EL (cell line): Measurements from ENCODE around the gene NTRK3.
"Not testable (repeated sequence)": the region's sequence is repeated elsewhere in the genome, so short reads cannot be mapped to it uniquely, and the experiment has no call there.

Source experiments
- DNase-seq: peaks from one replicate; pipeline ENCODE4 v3.0.0-alpha.2; 2016

The NTRK3 gene

DNA sequence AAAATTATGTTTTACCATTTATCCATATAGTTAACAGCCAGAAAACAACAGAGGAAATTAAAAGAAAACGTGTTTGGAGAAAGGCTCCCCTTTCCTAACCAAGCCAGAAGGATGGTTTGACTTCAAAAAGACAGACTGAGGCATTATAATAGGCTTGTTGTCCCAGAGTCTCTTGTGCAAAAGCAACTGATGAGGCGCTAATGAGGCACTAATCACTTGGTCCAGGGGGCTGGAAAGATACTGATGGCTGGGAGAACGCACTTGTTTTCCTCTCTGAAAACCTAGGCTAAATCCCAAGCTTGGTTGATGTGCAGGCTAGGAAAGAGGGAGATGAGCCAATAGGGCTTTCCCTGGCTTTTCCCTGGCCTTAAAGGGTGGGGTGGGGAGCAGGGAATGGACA lies 389.6 kb downstream of the NTRK3 start:
- no peak for DNase-seq

DNA sequence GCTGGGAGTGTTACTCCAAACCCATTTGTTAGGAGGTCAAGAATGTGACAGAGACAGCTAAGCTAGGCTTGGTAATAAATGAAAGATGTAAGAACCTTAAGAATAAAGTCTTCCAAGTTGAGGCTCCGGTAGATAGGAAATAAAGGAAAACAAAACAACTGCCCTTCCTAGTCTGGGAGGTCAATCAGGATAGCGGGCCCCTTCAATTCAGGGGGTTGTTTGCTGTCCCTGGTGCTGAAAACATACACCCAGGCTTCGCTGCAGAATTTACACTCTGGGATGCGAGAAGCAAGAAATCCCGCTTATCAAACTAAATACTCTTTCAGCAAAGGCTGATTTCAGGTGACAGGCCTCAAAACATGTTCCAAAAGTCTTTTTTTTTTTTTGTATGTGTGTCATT lies 393.4 kb downstream of the NTRK3 start:
- DNase-seq = peak; percentile 20

DNA sequence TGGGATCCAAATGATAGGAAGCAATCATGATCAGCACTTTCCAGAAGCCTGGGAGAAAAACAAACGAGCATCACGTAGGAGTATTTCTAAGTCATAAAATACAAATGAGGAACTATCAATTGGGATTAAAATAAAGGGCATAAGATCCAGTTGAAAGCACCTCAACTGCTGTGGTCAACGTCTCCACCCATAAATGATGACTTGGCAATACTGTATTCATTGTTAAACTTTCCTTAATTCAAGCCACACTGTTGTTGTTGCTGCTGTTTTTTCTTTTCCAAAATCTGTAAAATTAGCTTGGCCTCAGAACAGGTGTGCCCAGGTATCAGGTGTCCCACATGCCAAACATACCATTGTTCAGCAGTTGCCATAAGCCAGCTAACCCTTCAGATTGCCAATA lies 395.8 kb downstream of the NTRK3 start:
- DNase-seq = no peak

DNA sequence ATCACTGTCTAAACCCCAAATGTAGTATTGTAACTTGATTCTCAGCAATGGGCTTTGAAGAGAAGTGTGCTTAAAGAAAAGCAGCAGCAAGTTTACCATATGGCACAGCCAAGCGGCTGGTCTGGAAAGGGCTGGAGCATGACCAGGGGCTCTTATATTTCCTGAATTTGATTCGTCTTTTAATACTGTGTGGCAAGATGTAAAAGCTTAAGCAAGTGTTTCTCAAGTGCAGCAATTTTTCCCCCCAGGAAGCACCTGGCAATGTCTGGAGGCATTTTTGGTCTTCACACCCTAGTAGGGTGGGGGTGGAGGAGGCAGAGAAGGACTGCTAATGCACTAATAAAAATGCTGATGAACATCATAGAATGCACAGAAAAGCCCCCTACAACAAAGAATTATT lies 397.9 kb downstream of the NTRK3 start:
- DNase-seq = no peak

DNA sequence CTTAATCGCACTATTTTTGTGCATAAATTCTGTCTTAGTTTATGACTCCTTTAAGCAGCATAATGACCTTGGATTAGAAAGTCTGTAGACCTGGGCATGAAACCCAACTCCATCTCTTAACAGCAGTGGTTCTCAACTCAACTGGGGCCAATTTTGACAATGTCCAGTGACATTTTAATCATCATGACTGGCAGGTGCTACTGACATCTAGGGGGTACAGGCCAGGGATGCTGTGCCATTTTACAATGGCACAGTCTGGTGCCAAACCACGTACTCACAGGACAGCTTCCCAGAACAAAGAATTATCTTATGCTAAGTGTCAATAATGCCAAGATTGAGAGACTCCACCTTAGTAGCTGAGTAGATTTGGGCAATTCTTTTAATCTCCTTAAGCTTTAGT lies 405.0 kb downstream of the NTRK3 start:
- DNase-seq = no peak

DNA sequence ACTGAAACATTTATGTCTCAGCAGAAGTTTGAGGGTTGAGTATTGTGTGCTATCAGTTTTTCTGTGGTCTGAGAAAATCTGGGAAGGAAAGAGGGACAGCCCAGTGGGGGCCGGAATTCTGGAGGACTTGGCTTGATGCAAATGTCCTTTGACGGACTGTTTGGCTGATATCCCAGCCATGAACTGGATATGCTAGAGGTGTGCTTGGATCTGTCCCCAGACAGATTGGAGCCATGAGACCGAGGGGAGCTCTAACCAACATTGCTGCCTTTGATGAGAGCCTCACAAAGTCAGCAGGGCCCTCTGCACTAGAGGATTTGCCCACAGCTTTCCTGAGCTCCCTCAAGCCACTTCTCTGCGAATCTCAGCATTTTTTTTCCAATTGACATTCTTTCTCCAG lies 405.6 kb downstream of the NTRK3 start:
- DNase-seq = no peak

DNA sequence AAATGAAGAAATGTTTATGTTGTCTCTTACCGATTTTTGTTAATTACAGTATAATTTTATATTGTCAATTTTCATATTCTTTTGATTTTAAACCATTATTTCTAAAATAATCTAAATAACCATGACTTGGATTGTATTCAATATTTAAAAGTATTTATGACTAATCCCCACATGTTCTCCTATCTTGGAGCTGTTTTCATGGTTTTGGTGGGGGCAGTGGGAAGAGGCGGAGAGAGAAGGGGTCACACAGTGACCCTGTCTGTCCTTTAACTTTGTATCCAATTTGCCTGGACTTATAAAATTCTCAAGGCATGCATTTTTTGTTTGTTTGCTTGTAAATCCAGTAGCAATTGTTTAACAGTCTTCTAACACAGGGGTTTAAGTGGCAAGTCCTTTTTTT lies 407.4 kb downstream of the NTRK3 start:
- DNase-seq = peak; percentile 11

DNA sequence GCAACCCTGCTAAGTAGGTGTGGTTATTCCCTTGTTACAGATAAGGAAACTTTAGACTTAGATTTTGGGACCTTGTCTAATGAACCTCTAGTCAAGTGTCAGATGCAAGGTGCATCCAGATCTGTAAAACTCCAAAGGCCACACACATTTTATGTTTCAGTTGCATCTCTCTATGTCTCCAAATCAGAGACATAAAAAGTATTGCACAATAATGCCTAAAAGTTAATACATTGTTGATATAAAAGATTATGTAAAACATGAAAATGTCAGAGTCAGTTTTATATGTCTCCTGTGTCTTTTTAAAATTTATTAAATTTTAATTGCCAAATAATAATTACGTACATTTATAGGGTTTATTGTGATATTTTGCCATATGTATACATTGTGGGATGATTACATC lies 408.5 kb downstream of the NTRK3 start:
- no peak for DNase-seq

DNA sequence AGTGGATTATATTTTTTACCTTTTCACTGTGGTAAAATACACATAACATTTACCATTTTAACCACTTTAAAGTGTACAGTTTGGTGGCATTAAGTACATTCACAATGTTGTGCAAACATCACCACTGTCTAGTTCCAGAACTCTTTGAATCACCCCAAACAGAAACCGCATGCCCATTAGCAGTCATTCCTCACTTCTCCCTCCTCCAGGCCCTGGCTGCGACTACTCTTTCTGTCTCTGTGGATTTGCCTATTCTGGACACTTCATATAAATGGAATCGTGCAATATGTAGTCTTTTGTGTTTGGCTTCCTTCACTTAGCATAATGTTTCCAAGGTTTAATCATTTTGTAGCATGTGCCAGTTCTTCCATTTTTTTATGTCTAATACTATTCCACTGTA lies 409.8 kb downstream of the NTRK3 start:
- DNase-seq = no peak

DNA sequence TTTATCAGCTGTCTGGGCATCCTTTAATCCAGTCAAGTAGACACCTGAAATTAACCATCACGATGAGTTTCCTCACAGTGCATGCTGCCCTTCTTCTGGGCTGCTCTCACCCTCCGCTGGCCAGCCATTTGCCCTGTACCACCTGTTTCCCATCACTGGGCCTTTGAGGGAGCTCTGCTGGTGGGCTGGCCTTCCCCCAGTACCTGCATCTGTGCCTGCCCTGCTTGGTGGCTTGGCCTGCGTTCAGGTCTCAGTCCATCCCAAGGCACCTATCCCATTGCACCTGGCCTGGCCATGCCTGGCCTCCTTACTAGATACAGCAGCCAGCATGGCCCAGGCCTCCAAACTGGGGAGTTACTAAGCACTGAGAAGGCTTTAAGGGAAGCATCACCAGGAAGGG lies 413.2 kb downstream of the NTRK3 start:
- no peak for DNase-seq

DNA sequence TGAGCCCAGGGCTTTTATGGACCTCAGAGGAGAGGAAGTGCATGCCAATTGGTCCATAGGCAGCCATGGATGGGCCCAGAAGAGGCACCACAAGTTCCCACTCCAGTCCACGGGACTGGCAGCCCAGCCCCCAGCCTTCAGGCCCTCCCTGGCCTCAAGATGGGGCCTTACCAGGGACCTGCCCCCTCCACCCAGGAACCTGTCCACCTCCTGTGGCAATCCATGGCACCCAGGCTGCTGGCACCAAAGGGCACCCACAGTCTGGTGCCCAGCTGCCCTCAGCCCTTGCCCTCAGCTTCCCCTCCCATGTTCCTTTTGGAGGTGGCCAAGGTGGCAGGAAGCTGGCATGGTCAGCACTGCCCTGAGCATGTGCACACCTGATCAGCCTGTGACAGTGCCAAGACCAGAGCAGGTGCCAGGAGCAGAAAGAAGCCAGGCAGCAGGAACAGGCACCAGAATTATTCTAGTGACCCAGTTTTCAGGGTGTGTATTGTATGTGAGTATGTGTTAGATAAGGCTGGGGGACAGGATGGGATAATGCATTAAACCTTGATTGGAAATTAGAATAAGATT lies 415.0 kb downstream of the NTRK3 start:
- DNase-seq = no peak

DNA sequence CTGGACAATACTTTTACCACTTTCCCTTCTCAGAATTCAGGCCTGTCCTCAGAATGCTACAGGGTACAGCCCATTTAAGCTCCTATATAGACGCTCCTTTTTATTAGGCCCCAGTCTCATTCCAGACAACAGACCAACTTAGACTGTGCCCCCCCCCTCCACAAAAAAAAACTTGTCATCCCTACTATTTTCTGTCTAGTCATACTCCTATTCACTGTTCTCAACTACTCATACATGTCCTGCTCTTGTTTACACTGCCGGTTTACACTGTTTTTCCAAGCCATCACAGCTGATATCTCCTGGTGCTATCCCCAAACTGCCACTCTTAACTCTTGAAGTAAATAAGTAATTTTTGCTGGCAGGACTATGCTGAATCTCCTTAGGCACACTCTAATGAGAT lies 420.7 kb downstream of the NTRK3 start:
- not testable (repeated sequence) for DNase-seq

DNA sequence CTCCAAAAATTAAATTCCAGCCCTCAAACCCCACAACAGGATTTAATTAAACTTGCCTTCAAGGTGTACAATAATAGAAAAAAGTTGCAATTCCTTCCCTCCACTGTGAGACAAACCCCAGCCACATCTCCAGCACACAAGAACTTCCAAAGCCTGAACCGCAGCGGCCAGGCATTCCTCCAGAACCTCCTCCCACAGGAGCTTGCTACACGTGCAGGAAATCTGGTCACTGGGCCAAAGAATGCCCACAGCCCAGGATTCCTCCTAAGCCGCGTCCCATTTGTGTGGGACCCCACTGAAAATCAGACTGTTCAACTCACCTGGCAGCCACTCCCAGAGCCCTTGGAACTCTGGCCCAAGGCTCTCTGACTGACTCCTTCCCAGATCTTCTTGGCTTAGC lies 423.2 kb downstream of the NTRK3 start:
- not testable (repeated sequence) for DNase-seq

DNA sequence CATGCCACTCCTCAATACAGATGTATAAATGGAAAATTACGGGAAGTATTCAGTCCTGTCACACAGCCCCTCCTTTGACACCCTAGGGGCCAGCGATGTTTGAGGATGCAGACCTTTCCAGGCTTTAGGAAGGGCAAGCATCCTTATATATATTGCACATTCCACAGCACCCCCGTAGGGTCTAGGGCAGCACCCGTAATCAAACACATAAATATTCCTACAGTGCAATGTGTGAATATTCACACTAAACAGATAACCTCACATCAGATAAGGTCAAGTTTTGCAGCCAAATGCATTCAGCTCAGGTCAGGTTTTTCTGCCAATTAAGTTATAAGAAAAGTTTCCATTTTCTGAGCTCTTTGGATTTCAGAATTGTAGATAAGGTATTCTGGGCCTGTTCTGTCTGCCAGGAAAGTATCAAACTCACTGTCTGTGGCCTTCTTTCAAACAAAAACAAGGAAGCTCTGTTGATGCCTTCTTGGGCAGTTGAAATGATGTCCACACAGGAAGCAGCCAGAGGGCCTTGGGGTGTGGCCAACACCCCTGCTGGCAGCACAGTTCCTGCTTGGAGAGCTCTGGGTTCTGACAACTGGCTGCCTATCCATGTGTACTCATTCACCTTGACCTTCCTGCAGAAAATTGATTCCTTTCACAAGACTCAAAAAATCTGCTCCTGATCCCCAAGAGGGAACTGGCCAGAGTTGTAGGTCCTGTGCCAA lies 427.0 kb downstream of the NTRK3 start:
- DNase-seq = peak; percentile 10

DNA sequence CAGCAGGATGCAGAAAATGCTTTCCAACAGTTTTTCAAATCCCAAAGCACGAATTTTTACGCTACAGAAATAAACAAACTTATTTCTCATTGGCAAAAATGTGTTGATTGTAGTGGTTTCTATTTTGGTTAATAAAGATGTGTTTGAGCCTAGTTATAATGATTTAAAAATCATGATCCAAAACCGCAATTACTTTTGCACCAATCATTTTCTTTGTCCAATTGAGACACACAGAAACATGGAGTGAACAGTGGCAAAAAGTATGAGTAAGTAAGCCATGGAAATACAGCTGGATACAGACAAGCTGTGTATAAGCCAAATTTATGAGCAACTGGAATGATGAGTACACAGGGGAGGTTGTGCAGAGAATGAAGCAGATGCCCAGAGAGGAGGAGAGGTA lies 427.9 kb downstream of the NTRK3 start:
- no peak for DNase-seq

DNA sequence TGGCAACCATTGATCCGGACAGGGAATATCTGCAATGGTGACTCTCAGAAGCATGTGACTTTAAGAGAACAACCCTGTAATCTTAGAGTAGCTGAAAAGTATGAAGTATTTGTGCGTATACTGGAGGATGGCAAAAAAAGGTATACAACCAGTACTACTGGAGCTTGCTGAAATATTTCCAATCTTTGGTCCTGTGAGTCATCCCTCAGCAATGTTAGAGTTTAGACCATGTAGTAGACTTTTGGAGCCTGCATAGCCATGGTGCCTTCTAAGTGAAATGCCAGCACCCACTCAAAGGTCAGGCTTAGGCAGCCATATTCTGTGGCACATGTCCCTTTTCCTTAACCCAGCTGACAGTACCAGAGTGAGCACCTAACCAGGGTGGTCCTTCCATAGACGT lies 429.4 kb downstream of the NTRK3 start:
- DNase-seq = peak; percentile 66

DNA sequence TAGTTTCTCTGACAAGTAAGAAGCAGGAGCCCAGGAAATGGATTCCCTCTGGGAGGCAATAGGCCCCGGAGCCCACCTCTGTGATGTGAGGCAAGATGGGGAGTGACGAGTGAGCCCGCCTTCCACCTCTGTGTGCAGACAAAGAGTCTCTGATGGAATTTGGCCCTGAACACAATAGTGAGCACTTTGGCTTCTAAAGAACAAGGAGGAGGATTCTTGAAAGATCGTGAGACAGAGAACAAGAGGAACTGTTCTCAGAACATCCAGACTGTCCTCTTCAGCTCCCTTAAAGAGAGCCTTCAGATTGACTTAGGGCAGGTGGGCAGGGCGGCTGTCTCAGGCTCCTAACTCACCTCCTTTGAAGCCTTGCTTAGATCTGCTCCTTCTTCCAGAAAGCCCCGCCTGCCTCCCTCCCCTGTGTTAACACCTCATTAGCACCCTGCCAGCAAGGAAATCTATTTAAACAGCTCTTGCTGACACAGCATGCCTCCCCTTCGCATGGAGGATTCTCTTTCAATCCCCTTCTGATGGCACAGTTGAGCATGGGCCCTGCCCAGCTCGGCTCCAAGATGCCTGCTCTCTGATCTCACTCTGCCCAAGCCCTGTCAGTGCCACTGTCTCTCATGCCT lies 430.3 kb downstream of the NTRK3 start:
- DNase-seq = no peak

DNA sequence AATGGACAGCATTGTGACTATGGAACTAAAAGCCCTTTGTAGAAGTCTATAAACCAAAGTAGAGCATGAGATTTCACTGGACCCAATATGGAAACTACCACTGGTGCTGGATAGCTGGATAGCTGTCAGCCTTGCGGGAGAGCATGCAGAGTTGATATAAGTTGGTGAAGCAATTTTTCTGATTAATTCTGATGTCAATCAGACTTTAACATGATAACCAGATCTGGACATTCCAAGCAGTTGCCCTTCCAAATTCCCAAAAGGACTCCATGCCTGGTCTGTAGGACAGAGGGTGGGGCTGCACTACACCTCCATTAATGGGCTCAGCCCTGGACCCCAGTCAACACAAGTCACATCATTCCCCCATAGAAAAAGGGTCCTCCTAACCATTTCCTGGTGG lies 437.8 kb downstream of the NTRK3 start:
- DNase-seq = no peak

DNA sequence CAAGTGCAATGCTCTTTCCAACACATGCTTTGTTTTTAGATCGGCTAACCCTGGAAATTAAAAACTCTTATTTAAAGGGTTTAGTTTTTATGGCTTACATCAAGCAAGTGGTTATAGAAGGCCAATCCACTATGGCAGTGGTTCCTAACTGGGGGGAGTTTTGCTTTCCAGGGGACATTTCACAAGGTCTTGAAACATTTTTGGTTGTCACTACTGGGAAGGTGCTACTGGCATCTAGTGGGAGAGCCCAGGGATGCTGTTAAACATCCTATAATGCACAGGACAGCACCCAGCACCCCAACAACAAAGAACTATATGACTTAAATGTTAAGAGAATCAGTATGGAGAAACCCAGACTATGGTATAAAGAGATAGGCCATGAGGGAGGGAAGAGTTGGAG lies 439.0 kb downstream of the NTRK3 start:
- peak; percentile 24 for DNase-seq

DNA sequence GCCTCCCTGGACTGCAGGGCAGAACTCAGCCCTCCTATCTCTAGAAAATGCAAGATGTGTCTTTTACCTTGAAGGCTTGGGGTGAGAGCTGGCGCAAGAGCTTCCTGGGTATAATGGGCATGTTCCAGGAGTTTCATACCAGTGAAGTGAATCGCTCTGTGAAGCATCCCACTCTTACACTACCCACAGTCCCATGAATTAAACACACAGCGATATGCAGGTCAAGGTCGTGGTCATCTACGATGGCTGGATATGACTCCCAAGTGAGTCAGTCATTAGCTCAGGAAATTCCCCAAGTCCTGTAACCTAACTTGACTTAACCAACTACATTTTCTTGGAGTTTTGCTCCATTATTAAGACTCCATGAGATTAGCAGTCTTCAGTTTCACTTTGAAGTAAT lies 439.7 kb downstream of the NTRK3 start:
- peak; percentile 97 for DNase-seq

DNA sequence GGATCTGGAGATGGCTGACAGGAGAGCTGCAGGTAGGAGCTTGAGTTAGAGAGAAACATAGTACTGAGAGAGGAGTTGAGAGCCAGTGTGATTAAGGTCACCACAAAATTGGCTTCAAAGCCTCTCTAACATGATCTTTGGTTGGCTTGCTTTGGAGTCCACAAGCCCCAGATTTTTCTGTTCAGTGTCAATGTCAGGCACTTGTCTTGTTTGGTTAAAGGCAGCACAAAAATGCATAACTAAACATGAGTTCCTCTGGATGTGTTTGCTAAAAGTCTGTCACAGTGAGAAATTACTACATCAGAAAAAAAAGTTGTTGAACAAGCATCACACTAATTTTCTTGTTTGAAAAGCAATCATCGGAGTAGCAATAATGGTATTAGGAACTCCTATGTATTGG lies 440.5 kb downstream of the NTRK3 start:
- DNase-seq = peak; percentile 17
